ENCODE measurements around the gene JUN.

DNA sequence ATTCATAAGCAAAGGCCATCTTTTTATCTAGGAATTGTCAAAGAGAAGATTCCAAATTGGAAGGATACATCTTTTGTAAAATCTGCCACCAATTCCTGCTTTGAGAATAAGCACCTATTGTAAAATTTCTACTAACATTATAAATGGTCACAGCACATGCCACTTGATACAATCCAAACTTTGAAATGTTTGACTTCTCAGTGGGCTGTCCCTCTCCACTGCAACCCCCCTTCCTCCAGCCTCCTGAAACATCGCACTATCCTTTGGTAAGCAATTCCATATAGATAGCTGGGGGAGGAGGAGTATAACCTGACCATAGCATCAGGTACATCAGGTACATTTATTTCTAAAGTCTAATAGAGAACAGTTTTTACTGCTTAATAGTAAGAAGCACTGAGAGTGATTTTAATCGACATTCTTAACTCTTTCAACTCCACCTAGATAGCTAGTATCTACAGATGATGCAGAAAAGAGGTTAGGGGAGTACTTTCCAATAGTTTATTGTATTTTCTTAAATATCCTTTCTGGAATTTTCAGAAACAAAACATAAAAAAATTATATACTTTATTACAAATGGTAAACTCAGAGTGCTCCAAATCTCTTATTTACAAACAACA lies 2.9 kb downstream of the JUN start:
- TF ChIP-seq EGR1 (IDR thresholded peaks at IDR 0.05) (no peak), FOXM1 (IDR thresholded peaks at IDR 0.05; ENCODE audit: borderline replicate concordance, low read depth) (no peak), TEAD4 (IDR thresholded peaks at IDR 0.05) (no peak)

Measured in Ishikawa (cell line).